CD4-positive, alpha-beta T cell treated with Interleukin-6 at 100 ng/mL for 8 hours (primary cell): ENCODE data around the gene PPP1R3F.

ENCODE experiments used
- DNase-seq: peaks from one replicate; pipeline ENCODE4 v3.0.0-alpha.2; 2020; ENCODE audit warnings: mixed read lengths, low spot score

Gene PPP1R3F

GRCh38 chrX:49269767-49270248 is at the start of gene PPP1R3F:
Gene PPP1R3F, plus strand, starts transcription at chrX:49269793. Its CDS starts 77 bp downstream, at chrX:49269870.
- DNase-seq, result no peak

- DNase-seq, result no peak
Observed at GRCh38 chrX:49220100-49220499, 49.5 kb upstream of the PPP1R3F start.

GRCh38 chrX:49221868-49222267 is 47.7 kb upstream of the PPP1R3F start:
- no peak for DNase-seq

DNA sequence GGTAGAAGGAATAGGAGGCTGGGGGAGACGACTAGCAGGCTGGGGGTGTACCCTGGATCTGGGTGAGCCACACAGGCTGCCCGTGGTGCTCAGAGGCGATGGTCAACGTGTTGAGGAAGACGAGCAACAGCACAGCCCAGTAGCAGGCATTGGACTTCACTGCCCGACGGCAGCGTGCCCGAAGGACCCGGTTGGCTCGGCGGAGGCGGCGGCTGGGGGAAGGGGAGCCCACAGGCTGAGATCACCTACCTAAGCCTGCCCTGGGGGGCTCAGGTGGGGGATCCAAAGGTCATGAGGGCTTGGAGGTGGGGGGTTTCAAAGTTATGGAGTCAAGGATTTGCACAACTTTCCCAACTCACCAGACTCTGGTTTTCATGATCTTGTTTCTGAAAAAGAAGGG is 43.7 kb upstream of the PPP1R3F start:
- no peak for DNase-seq

DNA sequence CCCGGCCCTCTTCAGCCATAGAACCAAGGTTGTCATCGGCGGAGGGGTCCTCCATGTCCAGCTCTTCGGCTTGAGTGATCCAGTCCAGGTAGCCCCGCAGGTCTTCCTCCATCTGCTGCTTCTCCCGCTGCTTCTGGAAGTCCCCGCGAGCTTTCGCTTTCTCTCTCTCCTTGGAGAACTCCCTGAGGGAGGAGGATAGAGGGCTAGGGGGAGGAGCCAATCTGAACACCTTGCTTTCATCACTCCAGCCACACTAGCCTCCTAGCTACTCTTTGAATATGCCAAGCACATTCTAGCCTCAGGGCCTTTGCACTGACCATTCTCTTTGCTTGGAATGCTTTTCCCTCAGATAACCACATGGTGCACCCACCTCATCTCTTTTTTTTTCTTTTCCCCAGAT is 42.6 kb upstream of the PPP1R3F start:
- no peak for DNase-seq

DNA sequence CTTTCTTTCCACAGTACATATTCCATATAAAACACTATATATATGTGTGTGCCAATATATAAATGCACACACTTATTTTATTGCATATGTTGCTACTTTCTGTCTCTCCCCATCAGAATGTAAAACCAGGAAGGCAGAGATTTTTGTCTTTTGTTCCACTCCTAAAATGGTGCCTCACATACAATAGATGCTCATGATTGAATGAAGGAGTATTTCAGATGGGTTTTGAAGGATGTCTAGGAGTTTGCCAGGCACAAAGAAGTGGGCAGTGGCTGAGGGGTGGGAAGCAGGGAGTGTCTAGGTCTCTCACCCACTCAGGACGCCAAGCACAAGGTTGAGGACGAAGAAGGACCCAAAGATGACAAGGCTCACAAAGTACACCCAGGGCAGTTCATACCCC is 41.9 kb upstream of the PPP1R3F start:
- DNase-seq, result no peak

DNA sequence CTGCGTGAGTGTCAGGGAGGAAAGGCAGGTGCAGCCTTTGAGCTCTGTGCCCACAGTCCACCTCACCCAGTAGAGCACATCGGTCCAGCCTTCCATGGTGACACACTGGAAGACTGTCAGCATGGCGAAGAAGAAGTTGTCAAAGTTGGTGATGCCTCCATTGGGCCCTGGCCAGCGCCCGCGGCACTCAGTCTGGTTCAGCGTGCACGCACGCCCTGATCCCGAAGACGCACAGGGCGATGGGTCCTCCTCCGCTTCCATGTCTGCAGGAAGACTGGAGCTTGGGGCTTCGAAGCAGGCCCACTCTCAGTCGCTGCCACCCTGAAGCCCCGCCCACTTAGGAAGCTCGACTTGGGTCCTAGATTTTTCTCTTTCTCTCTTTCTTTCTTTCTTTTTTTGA is 41.4 kb upstream of the PPP1R3F start:
- no peak for DNase-seq

GRCh38 chrX:49230500-49231232 is 38.9 kb upstream of the PPP1R3F start:
- peak; percentile 46 for DNase-seq

DNA sequence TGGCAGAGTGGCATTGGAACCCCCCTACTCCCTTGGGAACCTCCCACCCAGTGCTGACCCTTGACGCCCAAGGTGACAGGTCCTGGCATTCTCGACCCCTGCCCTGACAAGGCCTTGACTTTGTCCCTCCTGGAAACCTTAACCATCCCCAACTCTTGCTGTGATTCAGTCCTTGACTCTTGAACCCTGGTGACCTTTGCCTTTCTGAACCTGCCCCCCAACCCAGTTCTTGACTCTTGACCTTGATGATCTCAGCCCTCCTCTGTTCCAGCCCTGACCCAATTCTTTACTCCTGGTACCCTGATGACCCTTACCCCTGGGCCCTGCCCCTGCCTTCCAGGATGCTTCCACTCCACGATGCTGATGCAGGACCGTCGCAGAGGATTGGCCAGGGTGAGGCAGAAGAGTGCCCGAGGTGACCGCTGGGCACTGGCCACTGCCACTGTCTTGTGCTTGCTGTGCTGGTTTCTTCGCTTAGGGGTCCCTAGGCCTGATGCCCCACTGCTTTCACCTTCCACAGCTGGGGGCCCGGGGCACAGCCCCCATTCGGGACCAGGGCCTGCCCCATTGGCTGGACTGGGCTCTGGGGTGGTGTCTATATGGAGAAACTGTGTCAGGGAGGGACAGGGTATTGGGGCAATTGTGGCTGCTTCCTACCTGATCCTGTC is 38.1 kb upstream of the PPP1R3F start:
- no peak for DNase-seq

- DNase-seq, result no peak
Observed at GRCh38 chrX:49232525-49232924, 37.1 kb upstream of the PPP1R3F start.

DNA sequence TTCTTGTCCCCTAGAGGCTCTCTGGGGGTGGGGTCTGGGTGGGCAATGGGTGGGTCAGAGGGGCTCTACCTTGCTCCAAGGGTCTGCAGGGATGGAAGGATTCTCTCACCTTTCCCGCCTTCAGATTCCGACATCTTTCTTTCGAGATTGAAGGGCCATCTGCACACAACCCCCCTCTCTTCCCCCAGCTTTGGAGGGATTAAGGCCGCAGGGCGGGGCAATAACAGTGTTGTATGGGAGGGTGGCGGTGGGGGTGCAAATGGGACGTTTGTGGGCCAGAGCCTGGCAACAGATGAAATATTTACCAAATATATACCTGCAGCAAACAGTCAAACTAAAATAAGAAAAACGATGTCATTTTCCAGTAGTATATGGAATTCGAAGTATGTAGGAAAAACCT is 36.4 kb upstream of the PPP1R3F start, which contains the start of gene CACNA1F:
Gene CACNA1F (minus strand): TSS at position 165 of the 400 bp plus-strand sequence. CDS start 31 bp downstream, at position 134.
- DNase-seq, result no peak

DNA sequence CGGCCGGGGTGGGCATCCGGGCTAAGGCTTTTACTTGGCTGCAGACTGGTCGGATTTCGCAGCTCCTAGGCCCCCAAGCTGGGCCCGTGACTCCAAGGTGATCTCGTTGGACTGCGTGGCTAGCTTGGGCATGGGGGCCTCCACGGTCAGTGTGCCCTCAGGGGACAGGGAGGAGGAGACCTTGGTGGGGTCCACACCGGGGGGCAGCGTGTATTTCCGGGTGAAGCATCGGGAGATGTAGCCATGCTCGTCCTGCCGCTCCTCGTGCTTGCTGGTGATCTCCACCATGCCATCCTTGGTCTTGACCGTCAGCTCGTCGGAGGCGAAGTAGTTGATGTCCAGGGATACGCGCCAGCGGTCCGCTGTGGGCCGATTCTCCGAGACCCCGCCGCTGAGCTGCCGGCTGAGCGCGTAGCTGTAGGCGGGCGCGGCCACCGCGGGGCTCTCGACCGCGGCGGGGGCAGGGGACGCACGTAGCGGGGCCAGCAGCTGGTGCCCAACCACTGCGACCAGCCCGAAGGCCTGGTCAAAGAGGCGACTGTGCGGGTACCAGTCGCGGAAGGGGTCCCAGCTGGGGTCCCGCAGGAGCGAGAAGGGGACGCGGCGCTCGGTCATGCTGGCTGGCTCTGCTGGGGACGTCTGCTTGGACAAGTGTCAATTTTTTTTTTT is 35.6 kb upstream of the PPP1R3F start:
- DNase-seq, result no peak

GRCh38 chrX:49237060-49237459 is 32.5 kb upstream of the PPP1R3F start:
- no peak for DNase-seq

- no peak for DNase-seq
Observed at GRCh38 chrX:49238735-49239134, 30.9 kb upstream of the PPP1R3F start.

DNA sequence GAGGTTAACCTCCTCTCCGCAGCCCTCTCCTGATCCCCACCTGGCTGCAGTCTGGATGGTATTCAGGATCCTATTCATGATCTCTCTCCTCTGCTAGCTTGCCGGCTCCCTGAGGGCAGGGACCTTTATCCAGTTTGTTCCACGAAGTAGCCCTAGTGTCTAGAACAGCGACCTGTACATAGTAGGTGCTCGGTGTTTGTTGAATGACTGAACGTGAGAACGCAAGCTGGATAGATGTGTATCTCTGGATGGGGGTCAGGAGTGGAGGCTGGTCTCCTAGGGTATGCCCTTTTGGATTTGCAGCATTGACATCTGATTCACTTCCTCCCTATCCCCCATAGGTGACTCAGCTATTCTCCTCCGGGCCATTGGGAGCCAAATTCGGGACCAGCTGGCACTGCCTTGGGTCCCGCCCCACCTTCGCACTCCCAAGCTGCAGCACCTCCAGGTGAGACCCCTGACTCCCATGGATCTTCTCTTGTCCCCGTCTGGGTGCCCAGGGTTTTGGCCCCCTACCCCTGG is 27.0 kb upstream of the PPP1R3F start:
- DNase-seq, result no peak

DNA sequence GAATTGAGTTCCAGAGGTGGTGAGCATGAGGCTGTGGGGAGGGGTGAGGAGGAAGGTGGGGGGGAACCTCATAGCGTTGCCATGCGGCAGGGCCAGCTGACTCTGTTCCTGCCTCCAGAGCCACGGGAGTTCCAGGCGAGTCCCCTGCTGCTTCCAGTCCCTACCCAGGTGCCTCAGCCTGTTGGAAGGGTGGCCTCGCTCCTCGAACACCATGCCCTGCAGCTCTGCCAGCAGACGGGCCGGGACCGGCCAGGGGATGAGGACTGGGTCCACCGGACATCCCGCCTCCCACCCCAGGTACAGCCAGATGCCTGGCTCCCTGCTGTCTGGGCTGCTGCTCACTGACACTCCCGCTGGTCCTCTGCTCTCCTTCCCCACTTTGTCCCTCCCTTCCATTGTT is 26.4 kb upstream of the PPP1R3F start:
- no peak for DNase-seq

DNA sequence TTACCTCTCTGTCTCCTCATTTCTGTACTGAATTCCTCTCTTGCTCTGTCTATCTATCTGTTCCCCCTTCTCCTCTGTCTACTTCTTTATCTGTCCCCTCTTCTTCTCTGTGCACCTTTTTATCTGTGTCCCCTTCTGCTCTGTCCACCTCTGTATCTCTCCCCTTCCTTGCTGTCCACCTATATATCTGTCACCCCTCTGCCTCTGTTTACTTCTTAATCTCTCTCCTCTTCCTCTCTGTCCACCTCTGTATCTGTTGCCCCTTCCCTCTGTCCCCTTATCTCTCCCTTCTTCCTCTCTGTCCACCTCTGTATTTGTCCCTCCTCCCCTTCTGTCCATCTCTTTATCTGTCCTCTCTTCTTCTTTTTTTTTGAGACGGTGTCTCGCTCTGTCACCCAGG is 25.4 kb upstream of the PPP1R3F start:
- no peak for DNase-seq

- DNase-seq, result no peak
Observed at GRCh38 chrX:49246541-49246940, 23.1 kb upstream of the PPP1R3F start.

DNA sequence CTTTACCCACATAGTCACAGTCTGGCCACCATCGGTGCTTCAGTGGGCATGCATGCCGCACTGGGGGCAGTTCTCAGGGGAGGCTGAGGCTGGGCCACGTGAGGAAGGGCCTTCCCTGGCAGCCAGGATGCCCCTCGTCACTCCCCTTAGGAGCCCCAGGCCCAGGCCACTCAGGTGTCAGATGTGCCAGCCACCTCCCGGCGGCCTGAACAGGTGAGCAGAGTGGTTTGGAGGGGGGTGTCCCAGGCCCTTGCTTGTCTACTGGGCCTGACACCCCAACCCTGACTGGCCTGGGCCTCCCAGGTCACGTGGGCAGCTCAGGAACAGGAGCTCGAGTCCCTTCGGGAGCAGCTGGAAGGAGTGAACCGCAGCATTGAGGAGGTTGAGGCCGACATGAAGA is 22.2 kb upstream of the PPP1R3F start:
- DNase-seq, result no peak

- no peak for DNase-seq
Observed at GRCh38 chrX:49247916-49248811, 21.4 kb upstream of the PPP1R3F start.

DNA sequence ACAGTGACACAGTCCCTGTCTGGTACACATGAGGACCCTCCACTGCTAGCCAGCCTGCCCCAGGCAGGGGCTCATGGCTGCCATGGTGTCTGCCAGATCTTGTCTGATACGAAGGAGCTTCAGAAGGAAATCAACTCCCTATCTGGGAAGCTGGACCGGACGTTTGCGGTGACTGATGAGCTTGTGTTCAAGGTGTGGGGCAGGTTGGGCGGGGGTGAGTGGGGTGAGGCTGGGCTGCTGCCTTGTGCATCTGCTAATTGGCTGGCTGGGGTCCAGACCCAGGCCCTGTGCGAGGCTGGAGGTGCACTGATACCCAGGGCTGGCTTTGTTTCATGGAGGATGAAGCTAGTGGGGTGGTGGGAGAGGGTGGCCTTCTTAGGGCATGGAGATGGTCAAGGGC is 20.5 kb upstream of the PPP1R3F start:
- no peak for DNase-seq

DNA sequence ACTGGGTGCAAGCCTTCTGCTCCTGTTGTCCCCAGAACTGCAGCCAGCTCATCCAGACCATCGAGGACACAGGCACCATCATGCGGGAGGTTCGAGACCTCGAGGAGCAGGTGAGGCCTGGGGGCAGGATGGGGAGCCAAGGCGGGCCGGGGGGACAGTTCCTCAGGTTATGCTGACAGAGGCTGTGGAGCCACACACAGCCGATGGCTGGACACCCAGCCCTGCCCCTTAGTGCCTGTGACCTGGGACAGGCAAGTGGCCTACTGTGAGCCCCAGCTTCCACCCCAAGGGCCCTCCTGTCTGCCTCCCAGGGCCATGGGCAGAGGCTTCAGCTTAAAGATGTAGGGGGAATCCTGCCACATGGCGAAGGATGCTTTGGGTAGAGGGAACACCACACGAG is 20.0 kb upstream of the PPP1R3F start:
- no peak for DNase-seq
